Measurements from ENCODE around the gene EVC. TPM values are rescaled to one million over a fixed set of nuclear protein-coding genes. Genes with fewer than 3 reads are reported as not detected.

Gene EVC
- total and polyA plus RNA-seq, 2 donors (not counting 1 experiment from before 2014, with no cell fraction given) = 4.9 to 39.0 TPM

GRCh38 chr4:5752376-5753184 is 41.6 kb downstream of the EVC start:
- H3K27me3 ChIP-seq (ENCODE audit: control insufficient read depth, insufficient read depth, low read length) = no peaks in the 10 kb centered on the region
- no peak overlapping the region for H3K9ac ChIP-seq (ENCODE audit: insufficient read depth, low read length)
- H2AFZ ChIP-seq (ENCODE audit: low read length) = no peak overlapping the region
- DNase-seq (ENCODE audit: low read depth in 2 of 2) = peak; percentile 71 to 76
- H3K4me1 ChIP-seq (ENCODE audit: control insufficient read depth, extremely low read depth, insufficient read depth, low read length) = peaks cover 10% of the 10 kb centered on the region
- TF ChIP-seq CTCF (conservative IDR thresholded peaks at IDR 0.05 in 1 of 2, IDR thresholded peaks at IDR 0.05 in 1 of 2; ENCODE audit: low read depth in 1 of 2, low read length in 2 of 2) (no peak), EZH2 (IDR thresholded peaks at IDR 0.05; ENCODE audit: low read length, missing control alignments) (no peak)
- H3K79me2 ChIP-seq (ENCODE audit: control insufficient read depth, insufficient read depth, low read length) = no peaks in the 10 kb centered on the region
- no peaks in the 10 kb centered on the region for H3K9me3 ChIP-seq (ENCODE audit: control insufficient read depth, insufficient read depth, low read depth, low read length)
- H4K20me1 ChIP-seq (ENCODE audit: control insufficient read depth, extremely low read depth, insufficient read depth, low read length) = no peaks in the 10 kb centered on the region
- H3K27ac ChIP-seq (ENCODE audit: insufficient read depth, low read length) = peak overlapping the region; percentile 5
- no peak overlapping the region for H3K4me3 ChIP-seq (replicated peaks in 1 of 4; ENCODE audit: control extremely low read depth in 1 of 4, insufficient read depth in 1 of 4, low read depth in 3 of 4, low read length in 4 of 4)
- no peak overlapping the region for H3K4me2 ChIP-seq (ENCODE audit: extremely low read depth, insufficient read depth, low read length)
- peaks cover 29% of the 10 kb centered on the region for H3K36me3 ChIP-seq (ENCODE audit: control insufficient read depth, insufficient read depth, low read length)

- no peak overlapping the region for H2AFZ ChIP-seq (ENCODE audit: low read length)
- no peak overlapping the region for H3K4me3 ChIP-seq (replicated peaks in 1 of 4; ENCODE audit: control extremely low read depth in 1 of 4, insufficient read depth in 1 of 4, low read depth in 3 of 4, low read length in 4 of 4)
- H3K27me3 ChIP-seq (ENCODE audit: control insufficient read depth, insufficient read depth, low read length) = no peaks in the 10 kb centered on the region
- H3K9me3 ChIP-seq (ENCODE audit: control insufficient read depth, insufficient read depth, low read depth, low read length) = no peaks in the 10 kb centered on the region
- peaks cover 12% of the 10 kb centered on the region for H3K4me1 ChIP-seq (ENCODE audit: control insufficient read depth, extremely low read depth, insufficient read depth, low read length)
- no peak for DNase-seq (ENCODE audit: low read depth in 2 of 2)
- no peak overlapping the region for H3K9ac ChIP-seq (ENCODE audit: insufficient read depth, low read length)
- no peak for TF ChIP-seq CTCF (conservative IDR thresholded peaks at IDR 0.05 in 1 of 2, IDR thresholded peaks at IDR 0.05 in 1 of 2; ENCODE audit: low read depth in 1 of 2, low read length in 2 of 2)
- TF ChIP-seq EZH2 (IDR thresholded peaks at IDR 0.05; ENCODE audit: low read length, missing control alignments) = no peak
- no peaks in the 10 kb centered on the region for H4K20me1 ChIP-seq (ENCODE audit: control insufficient read depth, extremely low read depth, insufficient read depth, low read length)
- H3K79me2 ChIP-seq (ENCODE audit: control insufficient read depth, insufficient read depth, low read length) = no peaks in the 10 kb centered on the region
- H3K4me2 ChIP-seq (ENCODE audit: extremely low read depth, insufficient read depth, low read length) = no peak overlapping the region
- H3K36me3 ChIP-seq (ENCODE audit: control insufficient read depth, insufficient read depth, low read length) = peaks cover 29% of the 10 kb centered on the region
- H3K27ac ChIP-seq (ENCODE audit: insufficient read depth, low read length) = no peak overlapping the region
Measured at GRCh38 chr4:5753366-5753765, 42.4 kb downstream of the EVC start.

- peak; percentile 87 to 93 for DNase-seq (ENCODE audit: low read depth in 2 of 2)
Measured at GRCh38 chr4:5753766-5754528, 42.9 kb downstream of the EVC start.

More at GRCh38 chr4:5753766-5754528, 42.9 kb downstream of the EVC start:
- Histone ChIP-seq H3K36me3 (ENCODE audit: control insufficient read depth, insufficient read depth, low read length) (peaks cover 29% of the 10 kb centered on the region), H4K20me1 (ENCODE audit: control insufficient read depth, extremely low read depth, insufficient read depth, low read length) (no peaks in the 10 kb centered on the region), H2AFZ (ENCODE audit: low read length) (no peak overlapping the region), H3K79me2 (ENCODE audit: control insufficient read depth, insufficient read depth, low read length) (no peaks in the 10 kb centered on the region), H3K27ac (ENCODE audit: insufficient read depth, low read length) (peak overlapping the region; percentile 70), H3K9ac (ENCODE audit: insufficient read depth, low read length) (no peak overlapping the region), H3K9me3 (ENCODE audit: control insufficient read depth, insufficient read depth, low read depth, low read length) (no peaks in the 10 kb centered on the region), H3K4me2 (ENCODE audit: extremely low read depth, insufficient read depth, low read length) (no peak overlapping the region), H3K27me3 (ENCODE audit: control insufficient read depth, insufficient read depth, low read length) (no peaks in the 10 kb centered on the region), H3K4me1 (ENCODE audit: control insufficient read depth, extremely low read depth, insufficient read depth, low read length) (peaks cover 16% of the 10 kb centered on the region), H3K4me3 (replicated peaks in 1 of 4; ENCODE audit: control extremely low read depth in 1 of 4, insufficient read depth in 1 of 4, low read depth in 3 of 4, low read length in 4 of 4) (no peak overlapping the region)
- no peak for TF ChIP-seq EZH2 (IDR thresholded peaks at IDR 0.05; ENCODE audit: low read length, missing control alignments)
- TF ChIP-seq CTCF (conservative IDR thresholded peaks at IDR 0.05 in 1 of 2, IDR thresholded peaks at IDR 0.05 in 1 of 2; ENCODE audit: low read depth in 1 of 2, low read length in 2 of 2) = no peak

Measured in fibroblast of lung (primary cell).